ENCODE measurements around the gene TRAF6. TPM values are rescaled to one million over a fixed set of nuclear protein-coding genes. Genes with fewer than 3 reads are reported as not detected.

Gene TRAF6
- total and polyA plus RNA-seq, 2 of the 13 experiments (the other 11 are each of a cell fraction or from before 2014, with no cell fraction given), result 3.3 to 5.9 TPM

DNA sequence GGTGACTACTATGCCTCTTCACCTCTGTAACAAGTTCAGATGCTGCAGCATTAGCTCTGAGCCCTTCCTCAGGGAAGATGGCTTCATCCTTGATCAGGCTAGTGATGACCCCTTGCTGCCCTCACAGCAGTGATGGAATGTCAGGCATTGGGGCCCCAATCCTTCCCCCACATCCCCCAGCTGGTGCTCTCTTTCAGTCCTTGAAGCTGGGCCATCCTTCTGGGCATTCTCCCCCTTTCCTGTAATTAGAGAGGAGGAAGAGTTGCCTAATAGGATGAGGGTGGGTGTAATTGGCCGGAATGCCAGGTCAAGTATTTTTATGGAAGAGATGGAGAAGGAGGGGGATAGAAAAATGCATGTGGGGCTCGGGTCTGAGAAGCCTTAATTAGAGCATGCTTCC, 62.6 kb downstream of the TRAF6 start (continued):
- TF ChIP-seq ZNF768 (CRISPR knock-in tag; IDR thresholded peaks at IDR 0.05) (no peak), ZFP90 (CRISPR knock-in tag; IDR thresholded peaks at IDR 0.05; ENCODE audit: borderline replicate concordance) (no peak), EED (CRISPR knock-in tag; IDR thresholded peaks at IDR 0.05) (no peak), NFKBIZ (CRISPR knock-in tag; IDR thresholded peaks at IDR 0.05) (no peak), ZBTB3 (CRISPR knock-in tag; IDR thresholded peaks at IDR 0.05; ENCODE audit: borderline replicate concordance, low read depth) (no peak)

DNA sequence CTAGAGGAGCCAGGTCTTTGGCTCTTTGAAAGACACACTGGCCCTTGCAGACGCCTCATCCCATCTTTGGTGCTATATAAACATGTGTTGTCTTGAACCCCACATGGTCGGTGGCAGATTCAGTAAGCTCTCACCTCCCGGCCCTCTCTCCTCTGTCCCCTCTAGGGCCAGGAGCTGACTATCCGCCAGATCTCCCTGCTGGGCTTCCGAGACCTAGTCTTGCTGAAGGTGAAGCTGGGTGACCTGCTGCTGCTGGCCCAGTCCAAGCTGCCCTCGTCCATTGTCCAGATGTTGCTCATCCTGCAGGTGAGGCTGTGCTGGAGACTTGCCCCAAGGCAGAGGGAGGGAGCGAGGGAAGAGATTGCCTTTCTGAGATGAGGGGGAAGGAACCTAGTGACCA, 63.9 kb downstream of the TRAF6 start:
- TF ChIP-seq, protein P1, sequence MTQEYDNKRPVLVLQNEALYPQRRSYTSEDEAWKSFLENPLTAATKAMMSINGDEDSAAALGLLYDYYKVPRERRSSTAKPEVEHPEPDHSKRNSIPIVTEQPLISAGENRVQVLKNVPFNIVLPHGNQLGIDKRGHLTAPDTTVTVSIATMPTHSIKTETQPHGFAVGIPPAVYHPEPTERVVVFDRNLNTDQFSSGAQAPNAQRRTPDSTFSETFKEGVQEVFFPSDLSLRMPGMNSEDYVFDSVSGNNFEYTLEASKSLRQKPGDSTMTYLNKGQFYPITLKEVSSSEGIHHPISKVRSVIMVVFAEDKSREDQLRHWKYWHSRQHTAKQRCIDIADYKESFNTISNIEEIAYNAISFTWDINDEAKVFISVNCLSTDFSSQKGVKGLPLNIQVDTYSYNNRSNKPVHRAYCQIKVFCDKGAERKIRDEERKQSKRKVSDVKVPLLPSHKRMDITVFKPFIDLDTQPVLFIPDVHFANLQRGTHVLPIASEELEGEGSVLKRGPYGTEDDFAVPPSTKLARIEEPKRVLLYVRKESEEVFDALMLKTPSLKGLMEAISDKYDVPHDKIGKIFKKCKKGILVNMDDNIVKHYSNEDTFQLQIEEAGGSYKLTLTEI (CRISPR knock-in tag; conservative IDR thresholded peaks at IDR 0.05), result no peak
- TF ChIP-seq, protein P2, sequence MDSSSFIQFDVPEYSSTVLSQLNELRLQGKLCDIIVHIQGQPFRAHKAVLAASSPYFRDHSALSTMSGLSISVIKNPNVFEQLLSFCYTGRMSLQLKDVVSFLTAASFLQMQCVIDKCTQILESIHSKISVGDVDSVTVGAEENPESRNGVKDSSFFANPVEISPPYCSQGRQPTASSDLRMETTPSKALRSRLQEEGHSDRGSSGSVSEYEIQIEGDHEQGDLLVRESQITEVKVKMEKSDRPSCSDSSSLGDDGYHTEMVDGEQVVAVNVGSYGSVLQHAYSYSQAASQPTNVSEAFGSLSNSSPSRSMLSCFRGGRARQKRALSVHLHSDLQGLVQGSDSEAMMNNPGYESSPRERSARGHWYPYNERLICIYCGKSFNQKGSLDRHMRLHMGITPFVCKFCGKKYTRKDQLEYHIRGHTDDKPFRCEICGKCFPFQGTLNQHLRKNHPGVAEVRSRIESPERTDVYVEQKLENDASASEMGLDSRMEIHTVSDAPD (CRISPR knock-in tag; IDR thresholded peaks at IDR 0.05), result no peak
- TF ChIP-seq, protein P3, sequence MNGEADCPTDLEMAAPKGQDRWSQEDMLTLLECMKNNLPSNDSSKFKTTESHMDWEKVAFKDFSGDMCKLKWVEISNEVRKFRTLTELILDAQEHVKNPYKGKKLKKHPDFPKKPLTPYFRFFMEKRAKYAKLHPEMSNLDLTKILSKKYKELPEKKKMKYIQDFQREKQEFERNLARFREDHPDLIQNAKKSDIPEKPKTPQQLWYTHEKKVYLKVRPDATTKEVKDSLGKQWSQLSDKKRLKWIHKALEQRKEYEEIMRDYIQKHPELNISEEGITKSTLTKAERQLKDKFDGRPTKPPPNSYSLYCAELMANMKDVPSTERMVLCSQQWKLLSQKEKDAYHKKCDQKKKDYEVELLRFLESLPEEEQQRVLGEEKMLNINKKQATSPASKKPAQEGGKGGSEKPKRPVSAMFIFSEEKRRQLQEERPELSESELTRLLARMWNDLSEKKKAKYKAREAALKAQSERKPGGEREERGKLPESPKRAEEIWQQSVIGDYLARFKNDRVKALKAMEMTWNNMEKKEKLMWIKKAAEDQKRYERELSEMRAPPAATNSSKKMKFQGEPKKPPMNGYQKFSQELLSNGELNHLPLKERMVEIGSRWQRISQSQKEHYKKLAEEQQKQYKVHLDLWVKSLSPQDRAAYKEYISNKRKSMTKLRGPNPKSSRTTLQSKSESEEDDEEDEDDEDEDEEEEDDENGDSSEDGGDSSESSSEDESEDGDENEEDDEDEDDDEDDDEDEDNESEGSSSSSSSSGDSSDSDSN (CRISPR knock-in tag; IDR thresholded peaks at IDR 0.05), result no peak
- H3K79me2 ChIP-seq (ENCODE audit: insufficient read depth, low read length), result no peaks in the 10 kb centered on the region
- DNase-seq (ENCODE audit: low spot score) (no peak), FAIRE-seq (no peak), ATAC-seq (no peak)
- WGBS (ENCODE audit: low lambda C conversion rate), result 10% methylated on average over 5 of the region's 7 CpGs
- H3K9me3 ChIP-seq (ENCODE audit: low read length), result no peaks in the 10 kb centered on the region
- no peaks in the 10 kb centered on the region for H4K20me1 ChIP-seq (ENCODE audit: insufficient read depth, low read length)
- no peak overlapping the region for H3K4me3 ChIP-seq (replicated peaks in 1 of 3; ENCODE audit: insufficient read depth in 1 of 3, low read depth in 2 of 3, low read length in 3 of 3)
- intact Hi-C loops (cut with micrococcal nuclease; ENCODE audit: unreplicated experiment) (no loop called here), in situ Hi-C loops (cut with HindIII; ENCODE audit: extremely low pct_ligation_motif_present, low pct_unique_long_range_greater_than_20kb) (no loop called here)
- no peaks in the 10 kb centered on the region for H3K4me1 ChIP-seq (ENCODE audit: insufficient read depth, low read length)
- no peak overlapping the region for H2AFZ ChIP-seq (ENCODE audit: low read length)
- ChIA-PET POLR2A (no interaction called here), CTCF (ENCODE audit: low intra/inter-chr PET ratio, low total read pairs) (no interaction called here)
- no peak overlapping the region for H3K9ac ChIP-seq (ENCODE audit: insufficient read depth, low read depth, low read length)
- H3K27me3 ChIP-seq (ENCODE audit: control insufficient read depth in 1 of 2, insufficient read depth in 2 of 2, low read length in 2 of 2), result no peaks in the 10 kb centered on the region
- H3K4me2 ChIP-seq (ENCODE audit: low read depth, low read length), result no peak overlapping the region
- H3K36me3 ChIP-seq (replicated peaks in 1 of 2; ENCODE audit: control insufficient read depth in 1 of 2, insufficient read depth in 2 of 2, low read length in 2 of 2), result no peaks in the 10 kb centered on the region
- H3K27ac ChIP-seq (ENCODE audit: extremely low read length, insufficient read depth, low read length), result no peak overlapping the region
- BruUV-seq (replicated peaks), result no TSS peak

Measured in HepG2 (cell line).